GM12878 (cell line): Measurements from ENCODE around the gene SENP5. TPM values are rescaled to one million over a fixed set of nuclear protein-coding genes. Genes with fewer than 3 reads are reported as not detected.
A peak's percentile ranks its signal among the peaks of the same experiment; 100 is the strongest.

Source experiments
- EED ChIP-seq: sonication (generic); IDR thresholded peaks from 2 replicates; pipeline ENCODE4 v1.6.1; 2016; ENCODE audit warnings: antibody characterized with exemption, low read depth
- EP300 ChIP-seq, 2 experiments: fragments of 150-350 bp in 1 of 2; IDR thresholded peaks; 2 replicates each; pipeline ENCODE4 v1.6.1; 2011 to 2012; ENCODE audit warnings: low read depth in 2 of 2, low read length in 2 of 2, borderline replicate concordance in 1 of 2, improper control_type of control experiment in 1 of 2, inconsistent platforms in 1 of 2; ENCODE audit not compliant: control insufficient read depth in 1 of 2
- ETV6 ChIP-seq, 2 experiments: fragments of 450-650 bp in 1 of 2; IDR thresholded peaks in 1 of 2; conservative IDR thresholded peaks in 1 of 2; 2 replicates each; pipeline ENCODE4 v1.6.1; 2014; ENCODE audit warnings: antibody characterized with exemption in 1 of 2, borderline replicate concordance in 1 of 2, low read depth in 1 of 2, mild to moderate bottlenecking in 1 of 2, moderate library complexity in 1 of 2
- FOS ChIP-seq: IDR thresholded peaks from 3 replicates; pipeline ENCODE4 v1.6.1; 2011; ENCODE audit warnings: borderline replicate concordance; ENCODE audit not compliant: insufficient read length; ENCODE audit errors: extremely low read depth
- HDAC2 ChIP-seq: fragments of 200-600 bp; sonication (generic); IDR thresholded peaks from 2 replicates; pipeline ENCODE4 v1.6.1; 2017
- HDAC6 ChIP-seq: fragments of 200-600 bp; sonication (generic); IDR thresholded peaks from one replicate; pipeline ENCODE4 v1.8.0; 2017; ENCODE audit warnings: antibody characterized with exemption; ENCODE audit not compliant: unreplicated experiment
- IRF5 ChIP-seq: fragments of 450-650 bp; IDR thresholded peaks from 2 replicates; pipeline ENCODE4 v1.6.1; 2017; ENCODE audit warnings: borderline replicate concordance
- POLR2AphosphoS2 ChIP-seq: IDR thresholded peaks from 2 replicates; pipeline ENCODE4 v1.6.1; 2011; ENCODE audit warnings: low read depth, mild to moderate bottlenecking, low read length, improper control_type of control experiment, moderate library complexity
- POLR2AphosphoS5 ChIP-seq: IDR thresholded peaks from 2 replicates; pipeline ENCODE4 v1.6.1; 2011; ENCODE audit warnings: mild to moderate bottlenecking, low read length, inconsistent platforms
- RAD51 ChIP-seq: fragments of 450-650 bp; IDR thresholded peaks from 2 replicates; pipeline ENCODE4 v1.6.1; 2016; ENCODE audit warnings: moderate library complexity, mild to moderate bottlenecking, inconsistent platforms
- REST ChIP-seq: IDR thresholded peaks from 2 replicates; pipeline ENCODE4 v1.6.1; 2012; ENCODE audit warnings: mild to moderate bottlenecking, low read depth, low read length
- SREBF1 ChIP-seq: IDR thresholded peaks from 2 replicates; pipeline ENCODE4 v1.6.1; 2012; ENCODE audit warnings: mild to moderate bottlenecking, low read length
- ZBTB40 ChIP-seq: fragments of 450-650 bp; IDR thresholded peaks from 2 replicates; pipeline ENCODE4 v1.6.1; 2016; ENCODE audit warnings: mild to moderate bottlenecking, moderate library complexity, borderline replicate concordance
- ZNF207 ChIP-seq: fragments of 450-650 bp; IDR thresholded peaks from 2 replicates; pipeline ENCODE4 v1.6.1; 2014; ENCODE audit warnings: antibody characterized with exemption, mild to moderate bottlenecking, borderline replicate concordance
- ZNF24 ChIP-seq: fragments of 450-650 bp; IDR thresholded peaks from 2 replicates; pipeline ENCODE4 v1.6.1; 2017; ENCODE audit warnings: antibody characterized with exemption, mild to moderate bottlenecking
- polyA plus RNA-seq, 11 experiments: library from polyadenylated mRNA; depleted of rRNA in 4 of 11; unstranded in 6 of 11; stranded (reverse) in 5 of 11; fragments of >200 nt; fragmentation: Nextera tagmentation in 4 of 11; fragmentation: Illumina TruSeq in 1 of 11; extraction: Ambion mirVana in 4 of 11; extraction: Trizol in 1 of 11; gene quantifications; 1 replicate in 1 of 11; 2 replicates in 10 of 11; pipeline versions ENCODE4 v1.2.1 to v1.2.3, GENCODE V29; 2011 to 2016; ENCODE audit warnings: inconsistent platforms in 2 of 11, missing spikeins in 2 of 11, low read depth in 1 of 11
- total RNA-seq, 4 experiments: library from RNA; depleted of rRNA in 3 of 4; stranded (reverse); fragments of >200 nt in 3 of 4; fragmentation: Illumina TruSeq in 1 of 4; extraction: Trizol in 1 of 4; gene quantifications; 2 replicates each; pipeline versions ENCODE4 v1.2.1 to v1.2.3, GENCODE V29; 2013 to 2021
- TF ChIP-seq, protein P1 (sequence below): fragments of 450-650 bp; conservative IDR thresholded peaks from 2 replicates; pipeline ENCODE4 v1.6.1; 2017; ENCODE audit warnings: mild to moderate bottlenecking, moderate library complexity

The SENP5 gene
- total and polyA plus RNA-seq, 10 of the 15 experiments (the other 5 are each of a cell fraction or from before 2014, with no cell fraction given): 6.4 to 28.4 (median 15.6) TPM

- no peak for TF ChIP-seq REST
- TF ChIP-seq EED: peak; percentile 33; the same call in 1 of the 2 replicates
- TF ChIP-seq SREBF1: no peak
- peak; percentile 73; the same call in 1 of the 2 replicates for TF ChIP-seq ZBTB40
- TF ChIP-seq HDAC2: no peak
- no peak for TF ChIP-seq ZNF24
- TF ChIP-seq ZNF207: no peak
- TF ChIP-seq HDAC6: peak; percentile 32
- no peak for TF ChIP-seq IRF5
- no peak for TF ChIP-seq FOS
- no peak for TF ChIP-seq EP300 (IDR thresholded peaks at IDR 0.05; ENCODE audit: borderline replicate concordance in 1 of 2, control insufficient read depth in 1 of 2, low read depth in 2 of 2, low read length in 2 of 2)
- TF ChIP-seq, protein P1, sequence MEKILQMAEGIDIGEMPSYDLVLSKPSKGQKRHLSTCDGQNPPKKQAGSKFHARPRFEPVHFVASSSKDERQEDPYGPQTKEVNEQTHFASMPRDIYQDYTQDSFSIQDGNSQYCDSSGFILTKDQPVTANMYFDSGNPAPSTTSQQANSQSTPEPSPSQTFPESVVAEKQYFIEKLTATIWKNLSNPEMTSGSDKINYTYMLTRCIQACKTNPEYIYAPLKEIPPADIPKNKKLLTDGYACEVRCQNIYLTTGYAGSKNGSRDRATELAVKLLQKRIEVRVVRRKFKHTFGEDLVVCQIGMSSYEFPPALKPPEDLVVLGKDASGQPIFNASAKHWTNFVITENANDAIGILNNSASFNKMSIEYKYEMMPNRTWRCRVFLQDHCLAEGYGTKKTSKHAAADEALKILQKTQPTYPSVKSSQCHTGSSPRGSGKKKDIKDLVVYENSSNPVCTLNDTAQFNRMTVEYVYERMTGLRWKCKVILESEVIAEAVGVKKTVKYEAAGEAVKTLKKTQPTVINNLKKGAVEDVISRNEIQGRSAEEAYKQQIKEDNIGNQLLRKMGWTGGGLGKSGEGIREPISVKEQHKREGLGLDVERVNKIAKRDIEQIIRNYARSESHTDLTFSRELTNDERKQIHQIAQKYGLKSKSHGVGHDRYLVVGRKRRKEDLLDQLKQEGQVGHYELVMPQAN: peak; percentile 96
- TF ChIP-seq POLR2AphosphoS5: peak; percentile 91
- TF ChIP-seq RAD51: no peak
- TF ChIP-seq ETV6 (conservative IDR thresholded peaks at IDR 0.05 in 1 of 2, IDR thresholded peaks at IDR 0.05 in 1 of 2; ENCODE audit: borderline replicate concordance in 1 of 2, low read depth in 1 of 2): no peak
- TF ChIP-seq POLR2AphosphoS2: peak; percentile 80
Observed at GRCh38 chr3:196867507-196868296, at the start of gene SENP5 (continued).
